ENCODE measurements around the gene PRAF2.

DNA sequence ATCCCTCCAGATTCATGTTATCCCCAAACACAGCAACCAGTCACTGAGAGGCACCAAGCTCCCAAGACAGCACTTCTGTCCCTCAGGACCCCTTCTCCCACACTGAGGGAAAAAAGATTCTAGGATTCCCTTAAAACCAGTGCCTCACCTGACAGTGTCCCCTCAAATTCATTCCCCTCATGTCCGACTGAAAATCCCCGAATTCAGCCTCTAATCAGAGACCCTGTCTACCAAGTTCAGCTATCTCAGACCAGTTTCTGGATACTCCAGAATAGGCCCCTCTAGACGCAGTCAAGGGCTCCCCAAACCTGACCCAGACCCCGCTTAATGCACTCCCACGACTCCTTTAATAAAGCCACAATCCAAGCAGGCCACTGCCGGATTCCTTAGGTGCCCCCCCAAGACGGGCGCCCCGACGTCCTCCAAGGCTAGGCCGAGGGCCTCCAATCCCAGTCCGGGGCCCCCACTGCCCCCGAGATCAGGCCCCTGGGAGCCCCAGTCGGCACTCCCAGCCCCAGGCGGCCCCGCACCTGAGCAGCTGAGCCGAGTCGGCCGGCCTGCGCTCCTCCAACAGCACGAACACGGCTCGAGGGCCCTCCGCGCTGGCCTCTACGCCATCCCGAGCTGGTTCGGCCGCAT is 31.1 kb downstream of the PRAF2 start:
- no peak for TF ChIP-seq CTCF (IDR thresholded peaks at IDR 0.05)
- TF ChIP-seq POLR2A (IDR thresholded peaks at IDR 0.05): no peak
